Lower leg skin (tissue), 4 donors: ENCODE measurements around the gene ADGRL3. TPM values are rescaled to one million over a fixed set of nuclear protein-coding genes. Genes with fewer than 3 reads are reported as not detected.

Experiments
- DNase-seq, 2 donors: peaks; one replicate each; pipeline ENCODE4 v3.0.0-alpha.2; 2019; ENCODE audit warnings: low spot score in 2 of 2
- H3K4me3 ChIP-seq: fragments of 200-600 bp; sonication (generic); 2 replicates; pipeline ENCODE4 v1.5.1; 2017; ENCODE audit warnings: mild to moderate bottlenecking, low read depth; ENCODE audit not compliant: poor library complexity, severe bottlenecking
- POLR2A ChIP-seq, 2 donors: fragments of 450-650 bp; IDR thresholded peaks; one replicate each; pipeline ENCODE4 v1.6.1; 2016 to 2017; ENCODE audit warnings: antibody characterized with exemption in 2 of 2, mild to moderate bottlenecking in 1 of 2, moderate library complexity in 1 of 2
- WGBS, 2 donors: methylation state at CpG; one replicate each; pipeline ENCODE4 v1.1.5; 2018; 5-methylcytosine and 5-hydroxymethylcytosine counted together
- intact Hi-C: fragments of 100-400 bp; cut with DNase I; formaldehyde crosslinking; loops from one replicate; pipeline ENCODE4 v1.15.0; 2023; ENCODE audit warnings: low total_unique reads
- total RNA-seq, 4 donors: library from RNA; depleted of rRNA; stranded (reverse); fragments of >200 nt; gene quantifications; one replicate each; pipeline ENCODE4 v1.1.0, GENCODE V29; 2016
- TF ChIP-seq, protein P1 (sequence below), 3 donors: fragments of 450-650 bp; IDR thresholded peaks; one replicate each; pipeline ENCODE4 v1.5.1; 2016; ENCODE audit warnings: antibody characterized with exemption in 3 of 3, mild to moderate bottlenecking in 3 of 3, moderate library complexity in 2 of 3

Gene ADGRL3
- total RNA-seq, 4 donors from 2014 or later, result 1.8 to 21.2 (median 8.2) TPM

DNA sequence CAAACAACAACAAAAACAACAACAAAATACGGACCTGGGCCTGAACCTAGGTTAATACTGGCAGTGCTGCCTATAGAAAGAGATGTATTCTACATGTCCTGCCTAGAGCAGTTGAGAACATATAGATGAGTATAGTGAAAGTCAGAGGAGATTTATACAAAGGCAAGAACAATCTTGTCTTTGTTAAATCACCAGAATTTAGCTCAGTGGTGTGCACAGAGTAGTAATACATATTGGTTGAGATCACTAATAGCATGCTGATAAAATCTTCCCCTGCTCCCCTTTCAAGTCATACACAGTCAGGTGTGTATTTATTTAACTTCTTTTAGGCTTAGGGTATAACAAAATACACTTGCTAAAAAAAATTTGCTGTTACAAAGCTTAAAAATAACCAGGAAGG, 247.8 kb downstream of the ADGRL3 start:
- no peak for TF ChIP-seq POLR2A (IDR thresholded peaks at IDR 0.05)
- TF ChIP-seq, protein P1, sequence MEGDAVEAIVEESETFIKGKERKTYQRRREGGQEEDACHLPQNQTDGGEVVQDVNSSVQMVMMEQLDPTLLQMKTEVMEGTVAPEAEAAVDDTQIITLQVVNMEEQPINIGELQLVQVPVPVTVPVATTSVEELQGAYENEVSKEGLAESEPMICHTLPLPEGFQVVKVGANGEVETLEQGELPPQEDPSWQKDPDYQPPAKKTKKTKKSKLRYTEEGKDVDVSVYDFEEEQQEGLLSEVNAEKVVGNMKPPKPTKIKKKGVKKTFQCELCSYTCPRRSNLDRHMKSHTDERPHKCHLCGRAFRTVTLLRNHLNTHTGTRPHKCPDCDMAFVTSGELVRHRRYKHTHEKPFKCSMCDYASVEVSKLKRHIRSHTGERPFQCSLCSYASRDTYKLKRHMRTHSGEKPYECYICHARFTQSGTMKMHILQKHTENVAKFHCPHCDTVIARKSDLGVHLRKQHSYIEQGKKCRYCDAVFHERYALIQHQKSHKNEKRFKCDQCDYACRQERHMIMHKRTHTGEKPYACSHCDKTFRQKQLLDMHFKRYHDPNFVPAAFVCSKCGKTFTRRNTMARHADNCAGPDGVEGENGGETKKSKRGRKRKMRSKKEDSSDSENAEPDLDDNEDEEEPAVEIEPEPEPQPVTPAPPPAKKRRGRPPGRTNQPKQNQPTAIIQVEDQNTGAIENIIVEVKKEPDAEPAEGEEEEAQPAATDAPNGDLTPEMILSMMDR (IDR thresholded peaks at IDR 0.05), result no peak
- no peak overlapping the region for H3K4me3 ChIP-seq
- WGBS, 2 donors, result 79 to 87% methylated on average over 1 of the region's 1 CpG
- no peak for DNase-seq
- intact Hi-C loops, result no loop called here

DNA sequence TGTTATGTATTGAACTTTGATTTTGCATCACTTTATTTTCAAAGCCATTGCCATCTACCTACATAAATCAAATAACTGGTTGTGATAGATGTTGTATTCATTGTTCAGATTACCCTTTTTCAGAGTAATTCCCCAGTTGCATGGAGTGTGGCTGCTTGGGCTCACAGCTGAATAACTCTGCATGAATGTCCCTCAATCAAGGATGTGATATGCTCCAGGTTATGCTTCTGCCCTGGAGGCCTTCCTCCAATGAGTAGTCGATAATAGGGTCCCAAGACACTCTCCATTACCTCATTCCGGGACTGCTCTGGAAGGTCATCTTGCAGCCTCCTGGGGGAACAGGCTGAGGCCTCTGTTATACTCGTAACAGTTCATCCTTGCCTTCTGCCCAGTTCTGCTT, 251.8 kb downstream of the ADGRL3 start:
- 80 to 95% methylated on average over 3 of the region's 3 CpGs for WGBS, 2 donors
- TF ChIP-seq, protein P1 (IDR thresholded peaks at IDR 0.05), result no peak
- no peak for TF ChIP-seq POLR2A (IDR thresholded peaks at IDR 0.05)

DNA sequence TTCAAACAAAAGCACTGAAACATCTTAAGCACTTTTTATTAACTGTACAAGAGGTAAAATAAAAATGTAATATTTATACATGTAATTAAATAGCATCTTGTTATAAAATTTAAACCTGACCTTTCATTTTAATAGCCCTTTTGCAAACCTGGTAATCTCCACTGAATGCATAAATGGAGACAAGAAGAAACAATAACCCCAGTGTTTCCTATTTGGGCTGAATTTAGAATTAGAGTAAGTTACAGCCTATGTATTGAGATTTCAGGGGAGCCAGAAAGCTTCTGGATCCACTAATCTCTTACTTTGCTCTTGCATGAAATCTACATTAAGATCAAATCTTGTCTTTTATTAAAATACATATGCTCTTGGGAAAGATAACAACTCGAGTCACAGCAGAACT, 261.8 kb downstream of the ADGRL3 start:
- WGBS, 2 donors, result 51 to 53% methylated on average over 1 of the region's 1 CpG
- no peak for TF ChIP-seq POLR2A (IDR thresholded peaks at IDR 0.05)
- TF ChIP-seq, protein P1 (IDR thresholded peaks at IDR 0.05), result no peak
- no peak overlapping the region for H3K4me3 ChIP-seq
- no peak for DNase-seq
- intact Hi-C loops, result no loop called here

More for the DNA sequence above, 251.8 kb downstream of the ADGRL3 start:
- DNase-seq, result no peak
- intact Hi-C loops, result no loop called here
- no peak overlapping the region for H3K4me3 ChIP-seq

DNA sequence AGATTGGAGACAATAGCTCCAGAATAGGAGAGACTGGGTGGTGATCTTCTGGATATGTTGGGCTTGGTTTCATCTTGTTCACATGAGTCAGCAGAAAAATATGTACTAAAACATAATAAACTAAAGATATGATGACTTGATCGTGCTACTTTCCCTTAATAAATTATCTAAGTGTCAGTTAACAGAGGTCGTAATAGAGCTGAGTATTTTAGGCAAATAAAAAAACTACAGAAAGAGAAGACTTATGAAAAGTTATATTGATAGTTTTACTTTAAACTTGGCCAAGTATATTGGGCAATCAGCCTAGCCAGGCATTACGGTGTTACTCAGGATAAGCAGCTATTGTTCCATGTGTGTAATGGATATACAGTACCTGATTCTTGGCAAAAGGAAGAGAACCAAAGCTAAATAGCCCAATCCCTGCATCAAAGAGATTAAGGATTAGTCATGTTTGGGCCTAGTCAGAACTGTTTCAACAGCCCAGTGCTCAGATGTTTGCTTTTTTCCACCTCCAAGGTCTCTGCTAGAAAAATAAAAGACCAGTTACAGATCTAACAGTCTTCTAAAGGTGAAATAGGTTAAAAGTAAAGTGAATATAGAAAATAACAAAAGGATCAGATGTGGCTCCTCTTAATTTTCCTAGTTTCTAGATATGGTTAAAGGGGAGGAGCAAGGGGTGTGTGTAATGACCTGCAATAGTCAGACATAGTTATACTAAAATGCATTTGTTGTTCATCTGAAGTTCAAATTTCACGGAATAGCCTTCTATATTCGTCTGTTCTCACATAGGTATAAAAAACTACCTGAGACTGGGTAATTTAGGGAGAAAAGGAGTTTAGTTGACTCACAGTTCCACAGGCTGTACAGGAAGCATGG, 262.6 kb downstream of the ADGRL3 start:
- no peak overlapping the region for H3K4me3 ChIP-seq
- intact Hi-C loops, result no loop called here
- TF ChIP-seq, protein P1 (IDR thresholded peaks at IDR 0.05), result no peak
- no peak for TF ChIP-seq POLR2A (IDR thresholded peaks at IDR 0.05)
- DNase-seq, result no peak
- WGBS, 2 donors, result 38 to 39% methylated on average over 5 of the region's 5 CpGs

DNA sequence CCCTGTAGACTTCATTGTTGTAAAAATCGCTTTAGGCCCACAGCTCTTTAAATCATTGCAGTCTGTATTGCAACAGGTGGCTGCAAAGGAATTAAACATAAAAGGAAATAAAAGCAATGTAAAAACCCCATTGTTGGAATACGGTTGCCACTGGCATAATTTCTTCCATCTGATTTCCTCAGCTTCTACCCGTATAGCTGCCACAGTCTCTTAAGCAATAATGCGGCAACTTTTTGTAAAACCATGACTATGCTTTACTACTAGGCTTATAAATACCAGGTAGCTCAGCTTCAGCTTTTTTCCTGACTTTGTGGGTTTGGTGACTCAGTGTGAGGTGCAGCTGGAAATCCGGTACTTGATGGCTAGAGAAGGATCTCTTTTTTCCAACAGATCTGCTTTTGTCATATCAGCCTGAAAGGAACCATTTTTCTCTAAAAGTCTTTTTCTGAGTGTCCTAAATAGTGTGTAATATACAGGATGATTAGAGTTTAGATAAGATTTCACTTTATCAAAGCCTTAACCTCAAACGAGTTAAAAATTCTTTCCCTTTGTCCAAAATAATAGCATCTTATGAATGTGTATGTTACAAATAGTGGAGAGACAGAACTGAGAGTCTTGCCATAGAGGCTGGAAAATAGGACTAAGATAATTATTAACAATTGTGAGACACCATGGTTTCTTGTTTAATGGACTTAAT, 268.0 kb downstream of the ADGRL3 start:
- whole genome bisulfite sequencing, 2 donors, result 71 to 81% methylated on average over 6 of the region's 6 CpGs
- DNase-seq, result no peak
- no peak overlapping the region for H3K4me3 ChIP-seq
- TF ChIP-seq, protein P1 (IDR thresholded peaks at IDR 0.05), result no peak
- intact Hi-C loops, result no loop called here
